Uterus (tissue), 4 donors: ENCODE measurements around the gene DDX46. TPM values are rescaled to one million over a fixed set of nuclear protein-coding genes. Genes with fewer than 3 reads are reported as not detected.

Experiments used
- DNase-seq, 2 donors: peaks; one replicate each; pipeline ENCODE4 v3.0.0-alpha.2; 2019 to 2020
- H3K27ac ChIP-seq, 2 donors: fragments of 200-600 bp; sonication (generic); 1 replicate in 1 of 2; 2 replicates in 1 of 2; pipeline ENCODE4 v1.5.1; 2016 to 2018
- H3K27me3 ChIP-seq, 2 donors: fragments of 200-600 bp; sonication (generic); one replicate each; pipeline ENCODE4 v1.5.1; 2018 to 2019; ENCODE audit warnings: control low read depth in 1 of 2
- H3K36me3 ChIP-seq, 2 donors: fragments of 200-600 bp; sonication (generic); one replicate each; pipeline ENCODE4 v1.5.1; 2019; ENCODE audit warnings: control low read depth in 1 of 2
- H3K4me1 ChIP-seq, 2 donors: fragments of 200-600 bp; sonication (generic); one replicate each; pipeline ENCODE4 v1.5.1; 2018 to 2019; ENCODE audit warnings: control low read depth in 1 of 2
- H3K4me3 ChIP-seq, 2 donors: fragments of 200-600 bp; sonication (generic); 1 replicate in 1 of 2; 2 replicates in 1 of 2; pipeline ENCODE4 v1.5.1; 2018 to 2019; ENCODE audit warnings: mild to moderate bottlenecking in 1 of 2
- H3K9me3 ChIP-seq, 2 donors: fragments of 200-600 bp; sonication (generic); one replicate each; pipeline ENCODE4 v1.5.1; 2019; ENCODE audit warnings: control low read depth in 1 of 2
- POLR2A ChIP-seq, 2 donors: fragments of 450-650 bp; IDR thresholded peaks; one replicate each; pipeline ENCODE4 v1.6.1; 2016; ENCODE audit warnings: antibody characterized with exemption in 2 of 2, mild to moderate bottlenecking in 1 of 2, moderate library complexity in 1 of 2
- intact Hi-C: fragments of 100-400 bp; cut with DNase I; formaldehyde crosslinking; loops from one replicate; pipeline ENCODE4 v1.15.1; 2023; ENCODE audit warnings: low total_unique reads
- total RNA-seq, 4 donors: library from RNA; depleted of rRNA in 3 of 4; stranded (reverse); fragments of >200 nt in 3 of 4; gene quantifications; one replicate each; pipeline versions ENCODE4 v1.1.0 to v1.2.4, GENCODE V29; 2014 to 2023
- TF ChIP-seq, protein P1 (sequence below), 4 experiments: fragments of 200-600 bp in 2 of 4; fragments of 450-650 bp in 2 of 4; sonication (generic) in 2 of 4; IDR thresholded peaks; one replicate each; pipeline ENCODE4 v1.5.1; 2016 to 2019; ENCODE audit warnings: antibody characterized with exemption in 4 of 4, mild to moderate bottlenecking in 2 of 4, moderate library complexity in 1 of 4
- donor health status: DM: yes; HTN: yes; CAD: no.

Gene DDX46
- total RNA-seq, 4 donors from 2014 or later: 38.2 to 63.7 (median 47.6) TPM

DNA sequence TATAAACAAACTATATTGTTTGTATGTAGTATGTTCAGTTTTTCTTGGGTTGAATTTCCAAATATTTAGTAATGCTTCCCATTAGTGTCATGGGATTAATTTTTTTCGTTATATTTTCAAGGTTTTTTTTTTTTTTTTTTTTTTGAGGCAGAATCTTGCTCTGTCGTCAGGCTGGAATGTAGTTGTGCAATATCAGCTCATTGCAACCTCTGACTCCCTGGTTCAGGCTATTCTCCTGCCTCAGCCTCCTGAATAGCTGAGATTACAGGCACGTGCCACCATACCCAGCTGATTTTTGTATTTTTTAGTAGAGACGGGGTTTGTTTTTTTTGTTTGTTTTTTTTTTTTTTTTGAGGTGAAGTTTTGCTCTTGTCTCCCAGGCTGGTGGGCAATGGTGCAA, 10.6 kb downstream of the DDX46 start:
- Histone ChIP-seq H3K27ac (no peak overlapping the region), H3K36me3 (no peaks in the 10 kb centered on the region), H3K9me3 (no peaks in the 10 kb centered on the region), H3K27me3 (no peaks in the 10 kb centered on the region), H3K4me1 (no peaks in the 10 kb centered on the region), H3K4me3 (no peak overlapping the region)
- TF ChIP-seq, protein P1, sequence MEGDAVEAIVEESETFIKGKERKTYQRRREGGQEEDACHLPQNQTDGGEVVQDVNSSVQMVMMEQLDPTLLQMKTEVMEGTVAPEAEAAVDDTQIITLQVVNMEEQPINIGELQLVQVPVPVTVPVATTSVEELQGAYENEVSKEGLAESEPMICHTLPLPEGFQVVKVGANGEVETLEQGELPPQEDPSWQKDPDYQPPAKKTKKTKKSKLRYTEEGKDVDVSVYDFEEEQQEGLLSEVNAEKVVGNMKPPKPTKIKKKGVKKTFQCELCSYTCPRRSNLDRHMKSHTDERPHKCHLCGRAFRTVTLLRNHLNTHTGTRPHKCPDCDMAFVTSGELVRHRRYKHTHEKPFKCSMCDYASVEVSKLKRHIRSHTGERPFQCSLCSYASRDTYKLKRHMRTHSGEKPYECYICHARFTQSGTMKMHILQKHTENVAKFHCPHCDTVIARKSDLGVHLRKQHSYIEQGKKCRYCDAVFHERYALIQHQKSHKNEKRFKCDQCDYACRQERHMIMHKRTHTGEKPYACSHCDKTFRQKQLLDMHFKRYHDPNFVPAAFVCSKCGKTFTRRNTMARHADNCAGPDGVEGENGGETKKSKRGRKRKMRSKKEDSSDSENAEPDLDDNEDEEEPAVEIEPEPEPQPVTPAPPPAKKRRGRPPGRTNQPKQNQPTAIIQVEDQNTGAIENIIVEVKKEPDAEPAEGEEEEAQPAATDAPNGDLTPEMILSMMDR (IDR thresholded peaks at IDR 0.05): no peak
- no peak for TF ChIP-seq POLR2A (IDR thresholded peaks at IDR 0.05)
- intact Hi-C loops: no loop called here
- no peak for DNase-seq

DNA sequence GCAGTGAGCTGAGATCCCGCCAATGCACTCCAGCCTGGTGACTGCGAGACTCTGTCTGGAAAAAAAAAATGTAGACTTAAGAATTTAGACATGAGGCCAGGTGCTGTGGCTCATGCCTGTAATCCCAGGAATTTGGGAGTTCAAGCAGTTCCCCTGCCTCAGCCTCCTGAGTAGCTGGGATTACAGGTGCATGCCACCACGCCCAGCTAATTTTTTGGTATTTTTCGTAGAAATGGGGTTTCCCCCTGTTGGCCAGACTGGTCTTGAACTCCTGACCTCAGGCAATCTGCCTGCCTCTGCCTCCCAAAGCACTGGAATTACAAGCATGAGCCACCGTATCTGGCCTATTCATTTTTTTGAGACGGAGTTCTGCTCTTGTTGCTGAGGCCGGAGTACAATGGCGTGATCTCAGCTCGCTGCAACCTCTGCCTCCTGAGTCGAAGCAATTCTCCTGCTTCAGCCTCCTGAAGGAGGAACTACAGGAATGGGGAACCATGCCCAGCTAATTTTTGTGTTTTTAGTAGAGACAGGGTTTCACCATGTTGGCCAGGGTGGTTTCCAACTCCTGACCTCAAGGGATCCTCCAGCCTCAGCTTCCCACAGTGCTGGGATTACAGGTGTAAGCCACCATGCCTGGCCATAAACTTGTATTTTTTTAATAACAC, 14.0 kb downstream of the DDX46 start:
- Histone ChIP-seq H3K4me1 (no peaks in the 10 kb centered on the region), H3K36me3 (no peaks in the 10 kb centered on the region), H3K9me3 (no peaks in the 10 kb centered on the region), H3K4me3 (no peak overlapping the region), H3K27me3 (no peaks in the 10 kb centered on the region), H3K27ac (no peak overlapping the region)
- intact Hi-C loops: no loop called here
- no peak for TF ChIP-seq POLR2A (IDR thresholded peaks at IDR 0.05)
- TF ChIP-seq, protein P1 (IDR thresholded peaks at IDR 0.05): no peak
- no peak for DNase-seq

DNA sequence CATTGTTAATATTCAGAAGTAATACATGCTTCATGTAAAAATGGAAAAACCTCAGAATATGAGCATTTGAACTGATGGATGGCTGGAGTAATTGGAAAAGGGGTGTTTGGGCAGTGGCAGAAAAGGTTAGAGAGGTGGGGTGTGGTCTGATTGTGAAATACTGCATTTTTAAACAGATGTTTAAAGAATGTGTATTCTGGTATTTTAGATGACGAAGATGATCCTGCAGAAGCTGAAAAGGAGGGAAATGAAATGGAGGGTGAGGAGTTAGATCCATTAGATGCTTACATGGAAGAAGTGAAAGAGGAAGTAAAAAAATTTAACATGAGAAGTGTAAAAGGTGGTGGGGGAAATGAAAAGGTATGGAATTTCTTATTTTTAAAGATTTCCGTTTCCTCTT, 18.8 kb downstream of the DDX46 start:
- DNase-seq: no peak
- Histone ChIP-seq H3K27me3 (no peaks in the 10 kb centered on the region), H3K27ac (no peak overlapping the region), H3K4me3 (no peak overlapping the region), H3K9me3 (no peaks in the 10 kb centered on the region), H3K36me3 (no peaks in the 10 kb centered on the region), H3K4me1 (no peaks in the 10 kb centered on the region)
- TF ChIP-seq, protein P1 (IDR thresholded peaks at IDR 0.05): no peak
- TF ChIP-seq POLR2A (IDR thresholded peaks at IDR 0.05): no peak
- intact Hi-C loops: no loop called here

DNA sequence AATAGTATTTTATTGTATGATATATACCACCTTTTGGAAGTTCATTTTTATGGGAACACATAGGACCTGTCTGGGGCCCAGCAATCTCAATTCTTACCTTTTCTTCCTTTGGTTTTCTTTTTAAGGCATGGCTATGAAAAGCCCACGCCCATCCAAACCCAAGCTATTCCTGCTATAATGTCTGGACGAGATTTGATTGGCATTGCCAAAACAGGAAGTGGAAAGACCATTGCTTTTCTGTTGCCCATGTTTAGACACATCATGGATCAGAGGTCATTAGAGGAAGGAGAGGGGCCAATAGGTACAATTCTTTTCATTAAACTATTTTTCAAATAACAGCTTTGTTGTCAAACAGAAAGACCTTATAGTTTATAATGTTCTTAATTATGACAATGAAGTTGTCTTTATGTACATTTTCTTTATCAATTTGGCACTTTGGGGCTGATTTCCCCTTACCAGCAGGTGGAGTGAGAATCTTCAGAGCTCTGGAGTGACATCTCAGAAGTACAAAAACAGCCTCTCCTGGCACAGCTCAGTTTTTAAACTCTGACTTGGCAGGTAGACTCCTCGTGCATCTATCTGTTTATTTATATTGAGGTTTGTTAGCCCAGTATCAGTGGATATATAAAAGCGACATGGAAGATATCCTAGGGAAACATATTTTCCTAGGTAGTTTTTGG, 25.8 kb downstream of the DDX46 start:
- intact Hi-C loops: no loop called here
- TF ChIP-seq, protein P1 (IDR thresholded peaks at IDR 0.05): no peak
- no peak for TF ChIP-seq POLR2A (IDR thresholded peaks at IDR 0.05)
- Histone ChIP-seq H3K27me3 (no peaks in the 10 kb centered on the region), H3K4me1 (no peaks in the 10 kb centered on the region), H3K4me3 (no peak overlapping the region), H3K9me3 (no peaks in the 10 kb centered on the region), H3K27ac (no peak overlapping the region), H3K36me3 (no peaks in the 10 kb centered on the region)
- no peak for DNase-seq

DNA sequence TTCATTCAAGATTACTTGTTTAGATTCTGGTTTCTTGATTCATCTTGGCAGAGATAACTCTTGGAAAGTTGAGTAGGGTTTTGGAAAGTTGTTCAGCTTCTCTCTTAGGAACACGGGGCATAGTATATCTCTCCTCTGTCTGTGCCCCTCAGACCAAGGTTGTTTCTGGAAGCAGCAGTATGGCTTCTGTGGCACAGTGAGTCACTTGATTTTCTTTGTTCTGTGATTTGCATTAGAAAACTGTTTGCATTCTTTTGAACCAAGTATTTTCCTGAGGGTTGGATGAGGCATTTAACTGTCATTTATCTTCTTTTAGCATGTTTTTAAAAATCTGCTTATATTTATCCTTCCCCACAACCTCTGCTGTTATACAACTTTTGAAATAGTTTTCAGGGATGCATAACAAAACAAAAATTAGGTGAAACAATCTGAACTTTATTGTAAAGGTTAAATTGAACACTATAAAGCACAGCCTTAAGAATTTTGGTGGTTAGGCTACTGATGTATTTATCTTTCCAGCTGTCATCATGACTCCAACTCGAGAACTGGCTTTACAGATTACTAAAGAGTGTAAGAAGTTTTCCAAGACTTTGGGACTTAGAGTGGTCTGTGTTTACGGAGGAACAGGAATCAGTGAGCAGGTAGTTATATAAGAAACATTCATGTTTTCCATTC, 26.5 kb downstream of the DDX46 start:
- no peak for DNase-seq
- Histone ChIP-seq H3K4me1 (no peaks in the 10 kb centered on the region), H3K36me3 (no peaks in the 10 kb centered on the region), H3K9me3 (no peaks in the 10 kb centered on the region), H3K4me3 (no peak overlapping the region), H3K27me3 (no peaks in the 10 kb centered on the region), H3K27ac (no peak overlapping the region)
- TF ChIP-seq, protein P1 (IDR thresholded peaks at IDR 0.05): no peak
- no peak for TF ChIP-seq POLR2A (IDR thresholded peaks at IDR 0.05)
- intact Hi-C loops: no loop called here
